Ramos (cell line): ENCODE data around the gene ANKS6.

ENCODE experiments used
- in situ Hi-C: fragments of 300-500 bp; cut with MboI; formaldehyde crosslinking; loops from one replicate; pipeline ENCODE4 v1.14.3; 2022; ENCODE audit warnings: low sequenced_read_pairs; ENCODE audit not compliant: unreplicated experiment

ANKS6 gene

DNA sequence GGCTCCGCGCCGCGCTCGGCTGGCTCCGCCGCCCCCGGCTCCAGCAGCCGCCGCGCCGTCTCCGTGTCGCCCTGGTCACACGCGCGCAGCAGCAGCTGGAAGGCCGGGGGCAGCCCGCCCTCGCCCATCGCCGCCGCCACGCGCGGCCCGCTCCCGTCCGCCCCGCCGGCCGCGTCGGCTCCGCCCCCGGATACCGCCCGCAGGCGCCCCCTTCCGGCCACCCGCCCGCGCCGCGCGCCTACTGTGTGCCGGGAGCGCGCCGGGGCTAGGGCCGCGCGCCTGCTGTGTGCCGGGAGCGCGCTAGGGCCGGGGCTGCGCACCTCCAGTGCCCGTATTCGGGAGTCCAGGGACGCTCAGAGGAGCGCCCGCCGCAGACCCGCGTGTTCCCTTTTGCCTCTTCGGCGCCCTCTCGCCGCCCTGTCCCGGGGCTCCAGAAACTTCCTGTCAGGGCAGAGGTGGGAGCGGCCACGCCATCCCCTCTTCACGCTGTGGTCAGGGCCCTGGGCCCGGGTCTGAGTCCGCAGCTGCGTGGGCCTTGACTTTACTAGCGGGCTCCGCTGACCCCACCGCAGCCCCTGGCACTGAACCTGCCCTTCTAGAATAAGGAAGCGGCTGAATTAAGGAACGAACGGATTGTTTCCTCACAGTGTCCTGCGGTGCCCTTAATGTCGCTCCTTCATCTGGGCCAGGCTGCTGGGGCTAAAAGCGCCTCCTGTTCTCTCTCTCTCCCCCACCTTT is at the start of gene ANKS6:
ANKS6 (minus strand) TSS at position 192 of the 738 bp plus-strand sequence; CDS start at position 128, 64 bp downstream.
- in situ Hi-C loops = loop anchor here (25.0 kb wide), 4 partner anchors 259 to 884 kb away; partner anchors contain the start of genes NANS and TRMO

DNA sequence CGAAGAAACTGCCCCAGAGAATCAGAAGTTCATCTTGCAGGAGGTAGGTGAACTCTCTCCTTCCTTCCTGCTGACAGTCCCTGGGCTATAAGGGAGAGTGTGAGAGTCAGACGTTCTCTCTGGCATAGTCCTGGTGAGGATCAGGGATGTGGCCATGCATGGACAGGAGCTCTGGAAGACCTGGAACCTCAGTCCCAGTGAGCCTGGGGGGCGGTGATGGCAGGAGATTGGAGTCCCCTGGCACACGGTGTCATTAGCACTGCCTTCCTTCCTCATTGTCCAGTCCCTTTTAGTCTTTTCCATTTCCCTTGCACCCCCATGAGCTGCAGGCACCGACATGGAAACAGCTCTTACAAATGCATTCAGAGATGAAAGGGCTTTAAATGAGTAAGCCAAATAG is 49.7 kb upstream of the ANKS6 start:
- in situ Hi-C loops = no loop called here

DNA sequence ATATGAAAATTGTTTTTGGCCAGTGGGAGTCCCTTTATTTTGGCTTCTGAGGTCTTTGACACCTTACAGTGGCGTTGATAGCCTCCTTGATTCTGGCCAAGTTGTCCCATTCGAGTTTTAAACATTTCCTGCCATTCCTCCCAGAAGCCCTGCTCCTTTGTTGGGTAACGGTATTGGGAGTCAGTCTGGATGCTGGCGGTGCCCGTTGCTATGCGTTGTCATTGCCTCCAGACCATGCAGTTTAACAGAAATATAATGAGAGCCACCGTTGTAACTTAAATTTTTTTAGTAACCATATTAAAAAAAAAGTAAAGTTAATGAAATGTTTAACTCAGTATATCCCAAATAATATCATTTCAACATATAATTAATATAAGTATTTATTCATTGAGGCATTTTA is 46.2 kb upstream of the ANKS6 start:
- in situ Hi-C loops = no loop called here

DNA sequence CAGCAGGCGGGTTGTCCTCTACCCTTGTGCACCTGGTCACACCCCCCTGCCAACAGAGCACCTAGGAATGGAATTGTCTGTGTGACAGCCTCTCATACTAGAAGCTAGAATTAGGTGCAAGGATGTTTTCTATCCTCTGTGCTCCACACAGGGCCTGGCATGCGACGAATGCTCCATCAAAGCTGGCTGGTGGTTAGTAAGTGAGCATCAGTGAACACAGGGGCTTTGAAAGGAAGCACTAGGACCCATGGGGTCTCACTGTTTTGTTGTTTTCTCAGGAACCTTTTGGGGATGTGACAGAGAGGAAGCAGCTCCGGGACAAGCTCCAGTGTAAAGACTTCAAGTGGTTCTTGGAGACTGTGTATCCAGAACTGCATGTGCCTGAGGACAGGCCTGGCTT is 43.4 kb upstream of the ANKS6 start:
- in situ Hi-C loops = no loop called here

DNA sequence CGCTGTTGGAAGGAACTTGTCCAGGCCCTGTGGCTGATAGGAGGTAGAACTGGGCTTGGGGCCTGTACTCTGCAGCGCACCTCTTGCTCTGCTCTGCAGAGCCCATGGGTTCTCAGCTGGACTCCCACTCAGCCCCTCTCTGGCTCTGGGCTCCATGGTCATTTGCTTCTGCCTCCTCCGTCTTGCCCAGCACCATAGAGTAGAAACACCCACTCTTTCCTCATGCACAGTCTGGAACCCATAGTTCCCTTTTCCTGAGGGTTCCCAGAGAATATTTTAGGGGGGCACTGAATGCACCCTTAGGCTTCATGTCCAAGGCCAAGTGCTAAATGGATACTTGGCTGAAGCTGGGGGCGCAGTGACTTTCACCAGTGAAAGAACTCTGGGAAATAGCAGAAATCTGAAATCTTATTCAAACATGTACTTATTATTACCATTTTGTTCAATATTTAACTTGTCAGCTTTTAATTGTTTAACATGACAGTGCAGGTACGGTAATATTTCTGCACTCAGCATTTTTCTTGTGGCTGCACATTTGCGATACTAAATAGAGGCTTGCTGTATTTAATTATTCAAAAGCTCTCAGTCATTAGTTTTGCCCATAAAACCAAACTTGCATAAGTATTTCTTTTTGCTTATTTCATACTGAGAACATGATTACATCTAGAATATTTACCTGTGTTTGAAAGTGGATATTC is 42.7 kb upstream of the ANKS6 start:
- in situ Hi-C loops = no loop called here

DNA sequence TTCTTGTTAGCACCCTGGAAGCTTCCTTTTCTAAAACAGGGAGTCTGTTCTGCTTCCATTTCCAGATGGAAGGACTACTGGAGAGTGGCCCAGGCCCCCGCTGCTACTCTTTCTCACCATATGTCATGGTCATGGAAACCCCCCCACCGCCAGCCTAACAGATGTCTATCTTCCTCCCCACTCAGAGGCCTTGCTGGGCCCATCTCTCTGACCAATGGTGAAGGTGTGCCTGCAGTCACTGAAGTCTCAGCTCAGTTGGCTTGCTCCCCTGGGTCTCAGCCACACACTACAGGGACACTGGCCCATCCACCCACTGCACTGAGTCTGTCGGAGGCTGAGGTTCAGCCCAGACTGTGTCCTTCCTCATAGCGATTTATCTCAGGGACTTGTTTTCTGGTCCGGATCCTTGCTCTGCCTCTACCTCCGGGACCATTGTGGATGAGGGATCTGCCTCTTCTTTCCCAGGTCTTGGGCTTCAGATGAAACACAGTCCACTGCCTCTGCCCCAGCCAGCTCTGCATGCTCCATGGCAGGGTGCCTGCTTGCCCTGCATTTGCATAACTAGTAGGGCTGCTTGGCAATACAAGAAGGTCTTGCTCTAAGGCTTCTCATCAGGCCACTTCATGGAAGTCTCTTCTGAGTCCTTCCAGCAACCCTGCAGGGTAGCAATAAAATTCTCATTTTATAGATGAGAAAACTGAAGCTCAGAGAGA is 42.0 kb upstream of the ANKS6 start:
- in situ Hi-C loops = no loop called here

DNA sequence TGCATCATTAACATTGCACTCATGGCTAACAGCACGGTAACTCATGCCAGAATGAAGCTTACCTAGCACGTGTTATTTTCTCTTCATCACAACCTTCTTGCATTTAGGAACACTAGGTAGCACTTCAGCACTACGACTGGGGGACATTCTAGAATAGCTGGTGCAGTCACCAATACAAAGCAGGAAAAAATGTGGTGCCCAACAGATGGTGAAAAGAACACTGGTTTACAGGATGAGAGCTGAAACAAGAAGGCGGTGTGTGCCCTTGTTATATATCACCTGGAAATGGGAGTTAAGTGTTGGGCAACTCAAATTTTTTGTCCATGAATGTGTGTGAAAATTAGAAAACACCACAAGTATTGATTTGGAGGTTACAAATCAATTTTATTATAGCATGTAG is 41.2 kb upstream of the ANKS6 start:
- in situ Hi-C loops = no loop called here

DNA sequence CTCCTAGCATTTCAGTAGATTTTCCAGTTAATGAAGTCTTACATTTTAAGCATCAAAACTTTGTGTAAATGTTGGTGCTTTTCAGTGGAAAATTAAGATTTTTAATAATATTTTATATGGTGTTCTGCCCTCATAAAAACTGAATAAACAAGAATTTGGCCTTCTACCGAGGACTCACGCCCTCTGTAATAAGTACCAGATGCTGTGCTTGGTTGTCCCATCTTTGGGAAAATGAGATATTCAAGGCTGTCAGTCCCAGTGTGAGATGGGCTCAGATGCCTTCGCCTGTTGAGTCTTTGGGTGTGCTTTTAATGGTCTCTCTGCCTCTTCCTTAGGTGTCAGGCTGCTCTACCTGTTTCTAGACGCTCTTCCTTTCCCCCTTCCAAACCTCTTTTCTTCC is 39.9 kb upstream of the ANKS6 start:
- in situ Hi-C loops = no loop called here

DNA sequence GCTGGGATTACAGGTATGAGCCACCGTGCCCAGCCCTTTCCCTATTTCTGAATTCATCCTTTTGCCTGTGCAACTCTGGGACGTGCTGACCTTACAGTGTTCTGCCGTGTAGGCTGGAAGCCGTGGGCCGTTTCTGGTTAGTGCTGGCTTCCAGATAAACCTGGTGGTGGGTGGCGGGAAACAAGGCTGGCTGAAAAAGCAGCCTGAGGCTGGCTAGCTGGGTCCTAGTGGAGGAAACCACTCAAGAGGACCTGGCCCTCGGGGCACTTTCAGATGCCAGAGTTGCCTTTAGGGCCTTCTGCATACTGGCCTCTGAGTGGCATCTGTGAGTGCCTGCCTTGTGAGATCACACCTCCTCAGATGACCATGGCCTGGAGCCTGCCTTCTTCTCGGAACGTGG is 38.0 kb upstream of the ANKS6 start:
- in situ Hi-C loops = no loop called here

DNA sequence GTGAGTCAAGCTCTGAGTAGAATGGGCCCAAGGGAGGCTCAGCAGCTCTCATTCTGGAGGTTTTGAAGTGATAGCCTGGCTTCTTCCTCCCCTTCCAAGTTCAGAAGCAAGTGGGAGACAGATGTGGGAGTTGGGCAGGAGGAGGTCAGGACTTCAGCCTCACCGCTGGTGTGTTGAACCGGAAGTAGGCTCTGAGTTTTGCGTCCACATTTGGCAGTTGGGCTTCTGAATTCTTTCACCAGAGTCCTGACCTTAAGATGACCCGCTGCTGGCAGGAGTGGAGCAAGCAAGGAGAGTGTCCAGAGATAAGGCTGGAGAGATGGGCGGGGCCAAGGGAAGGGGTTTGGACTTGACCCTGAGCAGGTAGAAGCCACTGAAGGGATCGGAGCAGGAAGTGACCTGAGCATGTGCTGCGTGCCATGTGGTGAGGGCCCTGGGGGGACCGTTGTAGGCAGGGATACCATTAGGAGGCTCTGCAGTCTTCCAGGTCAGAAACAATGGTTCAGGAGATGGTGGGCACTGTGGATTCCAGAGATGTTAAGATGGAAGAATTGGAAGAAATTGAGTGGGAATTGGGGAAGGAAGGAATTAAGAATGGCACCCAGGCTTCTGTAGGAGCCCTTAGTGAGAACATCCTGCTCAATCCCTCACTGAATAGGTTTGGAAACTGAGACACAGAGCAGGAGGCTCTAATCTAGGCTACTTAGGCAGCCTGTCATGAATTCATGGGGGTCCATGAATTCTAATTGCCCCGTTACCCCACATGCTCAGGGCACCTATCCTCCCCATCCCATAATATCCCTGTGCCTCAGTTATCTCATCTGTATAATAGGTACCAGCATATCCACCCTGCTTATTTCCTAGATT is 37.0 kb upstream of the ANKS6 start:
- in situ Hi-C loops = no loop called here

DNA sequence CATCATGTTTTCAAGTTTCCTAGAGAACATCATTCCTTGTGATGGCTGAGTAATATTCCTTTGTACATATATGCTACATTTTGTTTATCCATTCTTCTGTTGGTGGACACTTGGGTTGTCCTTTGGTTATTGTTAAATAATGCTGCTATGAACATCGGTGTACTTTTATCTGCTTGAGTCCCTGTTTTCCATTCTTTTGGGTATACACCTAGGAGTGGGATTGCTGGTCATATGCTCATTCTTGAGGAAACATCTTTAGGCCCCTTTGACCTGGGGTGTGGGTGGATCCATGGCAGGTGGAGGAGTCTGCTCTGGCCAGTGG is 36.4 kb upstream of the ANKS6 start:
- in situ Hi-C loops = no loop called here

DNA sequence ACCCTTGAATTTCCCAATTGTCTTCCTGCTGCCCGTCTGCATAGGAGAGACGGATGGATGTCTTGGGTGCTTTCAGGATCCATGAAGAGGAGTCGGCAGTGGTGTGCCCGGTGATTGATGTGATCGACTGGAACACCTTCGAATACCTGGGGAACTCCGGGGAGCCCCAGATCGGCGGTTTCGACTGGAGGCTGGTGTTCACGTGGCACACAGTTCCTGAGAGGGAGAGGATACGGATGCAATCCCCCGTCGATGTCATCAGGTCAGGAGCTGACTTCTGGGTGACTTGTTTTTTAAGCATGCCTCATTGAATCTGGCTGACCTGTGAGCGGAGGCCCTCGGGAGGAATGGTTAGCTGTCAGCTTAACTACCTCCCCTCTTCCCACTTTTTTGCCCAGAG is 35.3 kb upstream of the ANKS6 start:
- in situ Hi-C loops = no loop called here

DNA sequence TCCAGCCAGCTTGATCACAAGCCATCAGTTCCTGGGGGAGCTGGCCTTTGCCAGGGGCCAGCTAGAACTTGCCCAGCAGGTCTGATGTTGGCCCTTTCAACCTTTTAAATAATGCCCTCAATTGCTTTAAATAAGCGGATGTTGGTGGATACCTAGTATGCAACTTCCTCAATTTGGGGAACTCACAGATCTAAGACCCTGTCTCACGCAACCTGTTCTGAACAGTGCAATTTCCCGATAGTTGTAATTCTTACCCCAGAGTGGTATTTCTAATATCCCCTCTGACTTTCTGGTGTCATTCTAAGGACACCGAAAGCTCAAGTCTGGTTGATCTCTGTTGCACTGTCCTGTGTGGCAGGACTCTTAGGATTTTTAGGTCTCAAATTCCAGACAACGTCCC is 34.2 kb upstream of the ANKS6 start:
- in situ Hi-C loops = no loop called here

DNA sequence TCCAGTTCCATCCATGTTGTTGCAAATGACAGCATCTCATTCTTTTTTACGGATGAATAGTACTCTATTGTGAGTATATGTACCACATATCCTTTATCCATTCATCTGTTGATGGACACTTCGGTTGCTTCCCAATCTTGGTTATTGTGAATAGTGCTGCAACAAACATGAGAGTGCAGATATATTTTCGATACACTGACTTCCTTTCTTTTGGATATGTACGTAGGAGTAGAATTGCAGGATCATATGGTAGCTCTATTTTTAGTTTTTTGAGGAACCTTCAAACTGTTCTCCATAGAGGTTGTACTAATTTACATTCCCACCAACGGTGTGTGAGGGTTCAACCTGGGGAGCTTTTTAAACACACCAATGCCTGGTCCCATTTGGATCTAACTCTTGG is 33.4 kb upstream of the ANKS6 start:
- in situ Hi-C loops = no loop called here

DNA sequence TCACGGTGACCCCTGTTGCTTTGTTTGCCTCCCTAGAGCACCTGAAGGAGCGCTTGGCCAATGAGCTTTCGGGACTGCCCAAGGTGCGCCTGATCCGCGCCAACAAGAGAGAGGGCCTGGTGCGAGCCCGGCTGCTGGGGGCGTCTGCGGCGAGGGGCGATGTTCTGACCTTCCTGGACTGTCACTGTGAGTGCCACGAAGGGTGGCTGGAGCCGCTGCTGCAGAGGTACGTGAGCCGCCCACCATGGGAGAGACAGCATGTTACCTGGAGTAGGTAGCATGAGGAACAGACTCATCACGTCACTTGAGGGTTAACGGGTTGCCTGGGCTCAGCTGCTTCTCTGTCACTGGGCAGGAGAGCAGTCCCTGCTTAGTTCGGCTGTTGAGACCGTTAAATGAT is 30.4 kb upstream of the ANKS6 start:
- in situ Hi-C loops = no loop called here

DNA sequence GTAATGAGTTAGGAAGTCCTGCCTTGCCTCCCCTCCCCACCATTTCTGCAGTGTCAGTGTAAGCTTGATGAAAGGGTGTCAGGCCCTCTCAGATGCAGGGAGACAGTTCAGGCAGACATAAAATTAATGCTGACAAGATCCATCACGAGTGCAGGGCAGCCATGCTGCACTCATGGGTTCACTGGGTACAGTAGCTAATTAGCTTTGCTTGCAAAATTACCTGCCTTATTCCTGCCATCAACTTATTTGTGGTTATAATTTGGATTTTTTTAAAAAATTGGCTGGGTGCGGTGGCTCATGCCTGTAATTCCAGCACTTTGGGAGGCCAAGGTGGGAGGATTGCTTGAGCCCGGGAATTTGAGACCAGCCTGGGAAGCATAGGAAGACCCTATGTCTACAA is 29.1 kb upstream of the ANKS6 start:
- in situ Hi-C loops = no loop called here

DNA sequence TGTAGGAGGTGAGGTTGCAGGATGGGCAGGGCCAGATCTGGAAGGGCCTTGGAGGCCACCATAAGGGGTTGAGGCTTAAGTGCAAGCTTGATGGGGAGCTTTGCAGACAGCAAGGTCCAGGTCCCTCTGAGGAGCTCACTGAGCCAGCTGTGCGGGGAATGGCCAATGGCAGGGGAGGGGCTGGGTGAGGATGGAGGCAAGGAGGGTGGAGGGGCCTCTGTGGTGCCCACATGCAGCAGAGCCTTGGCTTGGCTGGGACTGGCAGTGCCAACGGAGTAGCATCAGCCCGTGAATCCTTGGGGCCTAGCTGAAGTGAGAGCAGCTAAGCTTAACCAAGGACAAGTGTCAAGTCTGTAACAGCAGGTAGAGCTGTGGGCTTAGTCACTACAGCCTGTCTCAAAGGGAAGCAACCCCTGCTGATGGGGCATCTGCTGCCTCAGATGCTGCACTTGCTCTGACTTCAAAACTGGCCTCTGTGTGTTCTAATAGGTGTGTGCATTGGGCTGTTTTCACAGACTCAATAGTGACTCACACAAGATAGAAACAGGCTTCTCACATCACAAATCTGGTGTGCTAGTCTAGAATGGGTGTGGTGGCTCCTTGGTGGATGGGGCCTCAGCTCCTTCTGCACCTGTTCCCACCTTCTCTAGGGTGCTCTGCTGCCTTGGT is 27.4 kb upstream of the ANKS6 start:
- in situ Hi-C loops = no loop called here

DNA sequence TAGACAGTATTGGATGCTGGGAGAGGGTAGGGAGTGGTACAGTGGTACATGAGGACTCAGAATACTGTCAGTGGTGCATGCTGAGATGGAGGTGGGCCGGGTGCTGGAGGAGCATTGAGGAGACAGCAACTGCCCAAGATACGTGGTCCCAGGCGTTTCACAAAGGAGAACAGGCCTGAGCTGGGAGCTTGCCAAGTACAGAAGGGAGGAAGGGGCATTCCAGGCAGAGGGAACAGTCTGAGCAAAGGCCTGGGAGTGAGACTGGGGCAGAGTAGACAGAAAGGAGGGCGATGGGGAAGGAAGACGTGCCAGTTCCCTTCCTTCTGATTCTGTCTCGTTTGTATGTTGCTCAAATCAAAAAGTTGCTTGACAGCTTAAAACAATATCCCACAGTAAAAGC is 26.3 kb upstream of the ANKS6 start:
- in situ Hi-C loops = no loop called here

DNA sequence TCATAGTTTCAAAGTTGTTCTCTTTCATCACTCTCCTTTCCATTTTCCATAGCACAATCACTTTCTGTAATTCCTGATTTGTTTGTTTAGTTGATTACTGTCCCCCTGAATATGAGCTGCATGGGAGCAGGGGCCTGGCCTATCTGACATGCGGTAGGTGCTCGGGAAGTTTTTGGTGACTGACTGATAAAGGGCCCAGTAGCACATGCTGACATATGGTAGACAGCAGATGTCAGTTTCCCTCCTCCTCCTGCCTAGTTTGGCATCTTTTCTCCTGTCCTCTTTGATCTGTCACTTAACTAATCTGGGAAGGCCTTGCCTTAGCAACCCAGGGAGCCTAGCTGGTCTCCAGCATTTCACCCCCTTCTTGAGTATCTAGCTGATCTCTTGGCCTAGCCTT is 25.5 kb upstream of the ANKS6 start:
- in situ Hi-C loops = no loop called here

DNA sequence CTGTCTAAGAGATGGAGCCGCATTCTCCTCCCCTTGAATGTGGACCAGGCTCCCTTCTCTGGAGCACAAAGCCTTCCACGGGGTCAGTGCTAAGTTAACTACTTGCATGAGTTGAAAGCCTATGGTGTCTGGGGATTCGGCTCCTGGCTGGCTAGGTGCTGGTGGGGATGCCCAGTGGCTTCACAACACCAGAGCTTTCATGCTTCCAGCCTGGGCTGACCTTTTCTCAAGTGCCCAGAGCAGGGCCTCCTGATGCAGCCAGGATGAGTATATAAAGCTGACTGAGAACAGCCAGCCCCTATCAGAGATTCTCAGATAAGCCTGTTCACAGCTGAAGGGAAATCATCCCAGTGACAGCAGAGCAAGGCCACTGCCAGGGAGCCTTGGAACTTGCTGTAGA is 22.9 kb upstream of the ANKS6 start:
- in situ Hi-C loops = no loop called here
